HG03432 (cell line): ENCODE measurements around the gene MAPKAPK5.
"Not testable (repeated sequence)": the region's sequence is repeated elsewhere in the genome, so short reads cannot be mapped to it uniquely, and the experiment has no call there.

Experiments used
- ATAC-seq: cut with Tn5 transposase; IDR thresholded peaks from one replicate; pipeline ENCODE4 v1.9.1; 2021; ENCODE audit warnings: mild to moderate bottlenecking, moderate library complexity; ENCODE audit not compliant: unreplicated experiment

The MAPKAPK5 gene

GRCh38 chr12:111841750-111842555 is at the start of gene MAPKAPK5:
Gene MAPKAPK5, plus strand, starts transcription at chr12:111842228. Its CDS starts 506 bp downstream, at chr12:111842734.
- peak; percentile 84 for ATAC-seq

- ATAC-seq = no peak
Observed at GRCh38 chr12:111792856-111793235, 49.2 kb upstream of the MAPKAPK5 start.

- ATAC-seq = no peak
Observed at GRCh38 chr12:111798182-111798581, 43.8 kb upstream of the MAPKAPK5 start.

GRCh38 chr12:111799758-111800157 is 42.3 kb upstream of the MAPKAPK5 start:
- no peak for ATAC-seq

GRCh38 chr12:111803038-111803626 is 38.9 kb upstream of the MAPKAPK5 start:
- ATAC-seq = no peak

GRCh38 chr12:111803851-111804250 is 38.2 kb upstream of the MAPKAPK5 start:
- no peak for ATAC-seq

- ATAC-seq = no peak
Observed at GRCh38 chr12:111806304-111806703, 35.7 kb upstream of the MAPKAPK5 start.

- ATAC-seq = no peak
Observed at GRCh38 chr12:111807232-111807631, 34.8 kb upstream of the MAPKAPK5 start.

GRCh38 chr12:111812881-111813741 is 28.9 kb upstream of the MAPKAPK5 start:
- ATAC-seq = peak; percentile 76

GRCh38 chr12:111816065-111816615 is 25.9 kb upstream of the MAPKAPK5 start:
- ATAC-seq = no peak

- not testable (repeated sequence) for ATAC-seq
Observed at GRCh38 chr12:111816898-111817297, 25.1 kb upstream of the MAPKAPK5 start.

- ATAC-seq = no peak
Observed at GRCh38 chr12:111818340-111818739, 23.7 kb upstream of the MAPKAPK5 start.

- no peak for ATAC-seq
Observed at GRCh38 chr12:111819191-111820158, 22.6 kb upstream of the MAPKAPK5 start.

- ATAC-seq = not testable (repeated sequence)
Observed at GRCh38 chr12:111820828-111821227, 21.2 kb upstream of the MAPKAPK5 start.

GRCh38 chr12:111822886-111823285 is 19.1 kb upstream of the MAPKAPK5 start:
- ATAC-seq = no peak

GRCh38 chr12:111823891-111824290 is 18.1 kb upstream of the MAPKAPK5 start:
- ATAC-seq = no peak

- not testable (repeated sequence) for ATAC-seq
Observed at GRCh38 chr12:111824312-111824711, 17.7 kb upstream of the MAPKAPK5 start.

GRCh38 chr12:111825509-111825908 is 16.5 kb upstream of the MAPKAPK5 start:
- ATAC-seq = no peak

GRCh38 chr12:111826316-111826715 is 15.7 kb upstream of the MAPKAPK5 start:
- ATAC-seq = no peak

GRCh38 chr12:111826992-111827391 is 15.0 kb upstream of the MAPKAPK5 start:
- ATAC-seq = no peak
